ENCODE measurements around the gene PDC. TPM values are rescaled to one million over a fixed set of nuclear protein-coding genes. Genes with fewer than 3 reads are reported as not detected.
"Not testable (repeated sequence)": the region's sequence is repeated elsewhere in the genome, so short reads cannot be mapped to it uniquely, and the experiment has no call there.

The PDC gene
- total RNA-seq, 1 donor from 2014 or later, result not detected

DNA sequence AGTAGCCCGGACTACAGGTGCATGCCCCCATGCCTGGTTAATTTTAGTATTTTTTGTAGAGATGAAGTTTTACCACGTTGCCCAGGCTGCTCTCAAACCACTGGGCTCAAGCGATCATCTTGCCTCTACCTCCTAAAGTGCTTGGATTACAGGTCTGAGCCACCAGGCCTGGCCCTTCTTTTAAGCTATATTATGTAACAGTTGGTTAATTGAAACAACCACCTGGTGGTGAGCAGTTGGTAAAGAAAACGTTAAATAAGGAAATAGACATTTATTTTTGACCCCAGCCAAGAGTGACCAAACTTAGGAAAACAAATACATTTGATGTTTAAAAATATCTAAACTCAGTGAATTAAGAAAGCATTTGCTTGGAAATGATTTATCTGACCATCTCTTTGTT lies 12.1 kb upstream of the PDC start:
- no peak overlapping the region for H3K27ac ChIP-seq
- H3K36me3 ChIP-seq, result no peaks in the 10 kb centered on the region
- H3K9me3 ChIP-seq, result no peaks in the 10 kb centered on the region
- H3K4me3 ChIP-seq, result no peak overlapping the region
- no peak for DNase-seq (ENCODE audit: extremely low spot score in 2 of 2)
- intact Hi-C loops (cut with DNase I), result no loop called here
- no peaks in the 10 kb centered on the region for H3K4me1 ChIP-seq
- TF ChIP-seq, protein P1, sequence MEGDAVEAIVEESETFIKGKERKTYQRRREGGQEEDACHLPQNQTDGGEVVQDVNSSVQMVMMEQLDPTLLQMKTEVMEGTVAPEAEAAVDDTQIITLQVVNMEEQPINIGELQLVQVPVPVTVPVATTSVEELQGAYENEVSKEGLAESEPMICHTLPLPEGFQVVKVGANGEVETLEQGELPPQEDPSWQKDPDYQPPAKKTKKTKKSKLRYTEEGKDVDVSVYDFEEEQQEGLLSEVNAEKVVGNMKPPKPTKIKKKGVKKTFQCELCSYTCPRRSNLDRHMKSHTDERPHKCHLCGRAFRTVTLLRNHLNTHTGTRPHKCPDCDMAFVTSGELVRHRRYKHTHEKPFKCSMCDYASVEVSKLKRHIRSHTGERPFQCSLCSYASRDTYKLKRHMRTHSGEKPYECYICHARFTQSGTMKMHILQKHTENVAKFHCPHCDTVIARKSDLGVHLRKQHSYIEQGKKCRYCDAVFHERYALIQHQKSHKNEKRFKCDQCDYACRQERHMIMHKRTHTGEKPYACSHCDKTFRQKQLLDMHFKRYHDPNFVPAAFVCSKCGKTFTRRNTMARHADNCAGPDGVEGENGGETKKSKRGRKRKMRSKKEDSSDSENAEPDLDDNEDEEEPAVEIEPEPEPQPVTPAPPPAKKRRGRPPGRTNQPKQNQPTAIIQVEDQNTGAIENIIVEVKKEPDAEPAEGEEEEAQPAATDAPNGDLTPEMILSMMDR (IDR thresholded peaks at IDR 0.05), result no peak
- TF ChIP-seq POLR2A (IDR thresholded peaks at IDR 0.05), result no peak
- no peaks in the 10 kb centered on the region for H3K27me3 ChIP-seq

DNA sequence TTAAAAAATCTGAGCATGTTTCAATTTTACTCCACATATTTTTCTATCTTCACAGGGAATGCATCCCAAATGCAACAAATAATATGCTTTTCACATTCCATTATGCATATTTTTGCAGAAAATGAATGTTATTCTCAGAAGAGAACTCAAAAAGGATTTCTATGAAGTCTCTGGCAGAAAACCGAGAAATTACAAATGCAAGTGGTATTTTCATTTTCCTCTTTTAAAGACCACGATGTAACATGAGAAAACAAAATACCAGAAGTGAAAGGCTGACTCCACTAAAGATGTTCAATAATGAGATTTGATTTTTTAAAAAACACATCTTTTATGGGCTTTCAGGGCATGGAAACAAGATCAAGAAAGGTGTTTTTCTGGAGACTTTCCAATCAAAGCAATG lies 5.0 kb upstream of the PDC start:
- Histone ChIP-seq H3K9me3 (no peaks in the 10 kb centered on the region), H3K4me1 (no peaks in the 10 kb centered on the region), H3K27me3 (no peaks in the 10 kb centered on the region), H3K36me3 (no peaks in the 10 kb centered on the region), H3K4me3 (no peak overlapping the region), H3K27ac (no peak overlapping the region)
- no peak for DNase-seq (ENCODE audit: extremely low spot score in 2 of 2)
- TF ChIP-seq POLR2A (IDR thresholded peaks at IDR 0.05) (no peak), POLR2AphosphoS5 (IDR thresholded peaks at IDR 0.05; ENCODE audit: insufficient read depth in 1 of 2, low read depth in 1 of 2) (no peak)
- TF ChIP-seq, protein P1 (IDR thresholded peaks at IDR 0.05), result no peak
- intact Hi-C loops (cut with DNase I), result no loop called here

DNA sequence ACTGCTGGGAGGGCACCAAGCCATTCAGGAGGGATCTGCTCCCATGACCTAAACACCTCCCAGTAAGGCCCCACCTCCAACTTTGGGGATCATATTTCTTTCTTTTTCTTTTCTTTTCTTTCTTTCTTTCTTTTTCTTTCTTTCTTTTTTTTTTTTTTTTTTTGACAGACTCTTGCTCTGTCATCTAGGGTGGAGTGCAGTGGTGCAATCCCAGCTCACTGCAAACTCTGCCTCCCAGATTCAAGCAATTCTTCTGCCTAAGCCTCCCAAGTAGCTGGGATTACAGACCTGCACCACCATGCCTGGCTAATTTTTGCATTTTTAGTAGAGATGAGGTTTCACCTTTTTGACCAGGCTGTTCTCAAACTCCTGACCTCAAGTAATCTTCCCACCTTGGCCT lies 4.6 kb upstream of the PDC start:
- H3K27ac ChIP-seq; H3K27me3 ChIP-seq; DNase-seq (ENCODE audit: extremely low spot score in 2 of 2); H3K9me3 ChIP-seq; H3K4me3 ChIP-seq; H3K36me3 ChIP-seq; intact Hi-C loops (cut with DNase I); H3K4me1 ChIP-seq: not testable (repeated sequence)

DNA sequence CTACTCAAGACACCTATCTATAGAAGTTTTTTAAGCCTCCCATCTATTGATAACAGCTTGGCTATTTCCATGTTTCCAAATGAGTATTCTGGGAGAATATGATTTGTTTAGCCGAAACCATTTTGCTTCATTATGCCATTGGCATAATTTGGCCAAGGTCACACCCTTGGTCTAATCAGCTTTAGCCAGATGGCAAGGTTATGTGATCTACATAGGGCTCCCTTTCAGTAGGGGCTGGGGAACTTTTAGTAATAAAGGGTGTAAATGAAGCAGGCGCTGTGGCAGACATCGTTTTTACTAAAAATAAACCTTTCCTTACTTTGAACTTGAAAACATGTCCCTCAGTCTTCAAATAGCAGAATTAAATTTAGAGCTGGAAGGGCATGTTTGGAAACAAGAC lies 3.0 kb upstream of the PDC start:
- H3K27me3 ChIP-seq, result no peaks in the 10 kb centered on the region
- TF ChIP-seq, protein P1 (IDR thresholded peaks at IDR 0.05), result no peak
- intact Hi-C loops (cut with DNase I), result no loop called here
- no peaks in the 10 kb centered on the region for H3K36me3 ChIP-seq
- no peak overlapping the region for H3K4me3 ChIP-seq
- H3K27ac ChIP-seq, result no peak overlapping the region
- DNase-seq (ENCODE audit: extremely low spot score in 2 of 2), result no peak
- H3K4me1 ChIP-seq, result no peaks in the 10 kb centered on the region
- H3K9me3 ChIP-seq, result no peaks in the 10 kb centered on the region

DNA sequence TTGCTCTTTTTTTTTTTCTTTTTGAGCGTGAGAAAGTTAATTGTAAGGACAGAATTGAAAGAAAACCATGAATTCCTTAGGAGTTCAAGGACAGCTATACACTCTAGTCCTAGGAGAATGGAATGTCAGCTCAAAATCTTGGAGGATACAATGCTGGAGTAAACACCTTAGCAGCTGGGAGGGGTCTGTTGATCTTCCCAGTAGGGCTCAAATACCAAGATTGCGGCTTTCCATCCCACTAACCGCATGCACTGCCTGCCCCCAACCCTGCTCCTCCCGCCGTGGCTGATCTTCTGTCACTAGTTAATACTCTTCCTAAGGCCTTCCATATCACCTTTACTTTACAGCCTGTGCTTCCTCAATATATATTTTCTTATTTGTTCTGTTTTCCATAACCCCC lies 2.6 kb upstream of the PDC start:
- Histone ChIP-seq H3K9me3 (no peaks in the 10 kb centered on the region), H3K27me3 (no peaks in the 10 kb centered on the region), H3K4me3 (no peak overlapping the region), H3K27ac (no peak overlapping the region), H3K36me3 (no peaks in the 10 kb centered on the region), H3K4me1 (no peaks in the 10 kb centered on the region)
- no peak for DNase-seq (ENCODE audit: extremely low spot score in 2 of 2)
- no peak for TF ChIP-seq POLR2AphosphoS5 (IDR thresholded peaks at IDR 0.05; ENCODE audit: insufficient read depth in 1 of 2, low read depth in 1 of 2)
- intact Hi-C loops (cut with DNase I), result no loop called here

DNA sequence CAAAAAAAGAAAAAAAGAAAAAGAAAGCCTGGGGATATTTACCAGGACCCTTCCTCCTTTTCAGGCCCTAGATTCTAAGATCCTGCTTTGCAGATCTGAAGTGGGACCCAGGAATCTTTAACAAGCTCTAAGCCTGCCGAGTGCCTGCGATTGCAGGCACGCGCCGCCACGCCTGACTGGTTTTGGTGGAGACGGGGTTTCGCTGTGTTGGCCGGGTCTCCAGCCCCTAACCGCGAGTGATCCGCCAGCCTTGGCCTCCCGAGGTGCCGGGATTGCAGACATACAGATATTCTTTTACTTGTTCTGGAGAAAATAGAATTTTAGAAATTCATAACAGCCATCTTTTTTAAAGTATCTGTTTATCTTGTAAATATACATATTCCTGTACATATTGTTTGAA lies 1.8 kb downstream of the PDC start:
- DNase-seq (ENCODE audit: extremely low spot score in 2 of 2); H3K4me3 ChIP-seq; H3K27me3 ChIP-seq; H3K4me1 ChIP-seq; intact Hi-C loops (cut with DNase I); H3K9me3 ChIP-seq; H3K27ac ChIP-seq; H3K36me3 ChIP-seq: not testable (repeated sequence)

GRCh38 chr1:186456729-186457255 lies 4.1 kb downstream of the PDC start:
- H3K27me3 ChIP-seq, result no peaks in the 10 kb centered on the region
- no peak for TF ChIP-seq POLR2AphosphoS5 (IDR thresholded peaks at IDR 0.05; ENCODE audit: insufficient read depth in 1 of 2, low read depth in 1 of 2)
- TF ChIP-seq, protein P1 (IDR thresholded peaks at IDR 0.05), result no peak
- TF ChIP-seq POLR2A (IDR thresholded peaks at IDR 0.05), result no peak
- no peaks in the 10 kb centered on the region for H3K36me3 ChIP-seq
- H3K4me3 ChIP-seq, result no peak overlapping the region
- no peaks in the 10 kb centered on the region for H3K4me1 ChIP-seq
- no peak for DNase-seq (ENCODE audit: extremely low spot score in 2 of 2)
- H3K9me3 ChIP-seq, result no peaks in the 10 kb centered on the region
- intact Hi-C loops (cut with DNase I), result no loop called here
- H3K27ac ChIP-seq, result no peak overlapping the region

Measured in vagina (tissue), 2 donors.